HG03469 (cell line): ENCODE measurements around the gene SLC22A1.

Experiments used
- ATAC-seq: cut with Tn5 transposase; IDR thresholded peaks from one replicate; pipeline ENCODE4 v1.9.1; 2021; ENCODE audit warnings: mild to moderate bottlenecking, moderate library complexity, moderate number of reproducible peaks; ENCODE audit not compliant: unreplicated experiment

SLC22A1 gene

GRCh38 chr6:160167604-160168399, 46.2 kb downstream of the SLC22A1 start:
- ATAC-seq = no peak

- no peak for ATAC-seq
Observed at GRCh38 chr6:160170018-160170680, 48.5 kb downstream of the SLC22A1 start.

GRCh38 chr6:160172704-160173103, 51.1 kb downstream of the SLC22A1 start:
- no peak for ATAC-seq

- no peak for ATAC-seq
Observed at GRCh38 chr6:160173806-160174527, 52.4 kb downstream of the SLC22A1 start.

GRCh38 chr6:160174681-160175080, 53.1 kb downstream of the SLC22A1 start:
- ATAC-seq = no peak

- no peak for ATAC-seq
Observed at GRCh38 chr6:160177220-160177619, 55.6 kb downstream of the SLC22A1 start.

GRCh38 chr6:160178271-160178670, 56.7 kb downstream of the SLC22A1 start:
- no peak for ATAC-seq

- ATAC-seq = no peak
Observed at GRCh38 chr6:160180706-160181105, 59.1 kb downstream of the SLC22A1 start.

GRCh38 chr6:160188773-160189172, 67.2 kb downstream of the SLC22A1 start:
- no peak for ATAC-seq

GRCh38 chr6:160190081-160190480, 68.5 kb downstream of the SLC22A1 start:
- ATAC-seq = no peak

GRCh38 chr6:160190973-160191372, 69.4 kb downstream of the SLC22A1 start:
- no peak for ATAC-seq

GRCh38 chr6:160192840-160193239, 71.2 kb downstream of the SLC22A1 start:
- no peak for ATAC-seq

- ATAC-seq = no peak
Observed at GRCh38 chr6:160194808-160195207, 73.2 kb downstream of the SLC22A1 start.

GRCh38 chr6:160197662-160198061, 76.0 kb downstream of the SLC22A1 start:
- no peak for ATAC-seq

GRCh38 chr6:160198606-160199211, 77.1 kb downstream of the SLC22A1 start:
- peak; percentile 90 for ATAC-seq

- ATAC-seq = no peak
Observed at GRCh38 chr6:160201061-160201460, 79.4 kb downstream of the SLC22A1 start.

GRCh38 chr6:160202411-160202810, 80.8 kb downstream of the SLC22A1 start:
- ATAC-seq = no peak

GRCh38 chr6:160203076-160203475, 81.5 kb downstream of the SLC22A1 start:
- no peak for ATAC-seq

GRCh38 chr6:160203522-160203921, 81.9 kb downstream of the SLC22A1 start:
- no peak for ATAC-seq

- no peak for ATAC-seq
Observed at GRCh38 chr6:160203953-160204352, 82.3 kb downstream of the SLC22A1 start.

- no peak for ATAC-seq
Observed at GRCh38 chr6:160204710-160205109, 83.1 kb downstream of the SLC22A1 start.
